HFF-Myc (cell line): ENCODE results near the gene WNT10A.
A peak's percentile ranks its signal among the peaks of the same experiment; 100 is the strongest.

ENCODE experiments used
- DNase-seq: peaks from one replicate; pipeline ENCODE4 v3.0.0-alpha.2; 2011; ENCODE audit warnings: low read depth; ENCODE audit errors: extremely low read depth
- H3K4me3 ChIP-seq: replicated peaks from 2 replicates; pipeline ENCODE4 v1.5.1; 2011; ENCODE audit warnings: low read depth, mild to moderate bottlenecking, control low read depth, low read length
- CTCF ChIP-seq: IDR thresholded peaks from 2 replicates; pipeline ENCODE4 v1.5.1; 2012; ENCODE audit warnings: mild to moderate bottlenecking, low read depth, low read length, control low read depth; ENCODE audit errors: missing control alignments

Gene WNT10A

DNA sequence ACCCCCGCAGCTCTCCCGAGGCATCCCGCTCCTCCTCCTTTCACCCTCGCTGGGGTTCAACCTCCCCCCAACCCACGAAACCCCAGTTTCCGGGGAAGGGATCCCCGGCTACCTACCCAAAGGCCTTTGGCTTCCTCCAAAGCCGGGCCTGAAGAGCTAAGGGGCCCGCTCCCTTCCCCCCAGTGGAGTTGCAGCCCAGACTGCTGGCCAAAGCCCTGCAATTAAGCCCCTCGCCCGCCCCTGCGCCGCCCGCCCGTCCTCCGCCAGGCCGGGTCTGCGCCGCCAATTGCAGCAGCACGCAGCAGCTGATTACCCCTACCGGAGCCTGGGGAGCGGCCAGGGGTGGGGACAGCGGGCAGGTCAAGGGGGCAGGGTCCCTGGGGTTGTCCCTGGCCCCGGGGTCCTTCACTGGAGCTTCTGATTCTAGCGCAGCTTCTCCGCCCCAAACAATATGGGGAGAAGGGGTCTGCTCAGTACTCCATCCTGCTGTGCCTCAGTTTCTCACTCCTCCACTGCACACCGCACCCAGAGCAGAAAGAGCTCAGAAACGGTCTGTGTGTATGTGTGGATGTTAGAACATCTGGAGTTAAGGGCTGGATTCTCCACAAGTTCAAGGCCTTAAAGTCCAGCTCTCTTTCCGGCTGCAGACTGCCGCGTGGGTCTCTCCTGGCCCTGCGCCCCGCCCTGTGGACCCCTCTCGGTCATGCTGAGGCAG, 16.9 kb downstream of the WNT10A start:
- no peak overlapping the region for H3K4me3 ChIP-seq
- TF ChIP-seq CTCF = no peak
- no peak for DNase-seq

GRCh38 chr2:218898109-218898878, 17.6 kb downstream of the WNT10A start:
- DNase-seq = no peak
- no peak overlapping the region for H3K4me3 ChIP-seq

DNA sequence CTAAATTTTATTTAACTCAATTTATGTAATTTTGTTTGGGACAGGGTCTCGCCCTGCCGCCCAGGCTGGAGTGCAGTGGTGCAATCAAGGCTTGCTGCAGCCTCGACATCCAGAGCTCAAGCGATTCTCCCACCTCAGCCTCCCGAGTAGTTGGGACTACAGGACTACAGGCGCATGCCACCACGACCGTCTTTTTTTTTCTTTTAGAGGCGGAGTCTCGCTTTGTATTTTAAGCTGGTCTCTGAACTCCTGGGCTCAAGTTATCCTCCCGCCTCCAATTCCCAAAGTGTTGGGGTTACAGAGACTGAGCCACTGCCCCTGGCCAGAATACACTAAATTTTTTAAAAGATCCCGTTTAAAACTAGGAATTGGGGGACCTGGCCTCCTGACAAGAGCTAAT, 18.5 kb downstream of the WNT10A start:
- DNase-seq = no peak
- no peak for TF ChIP-seq CTCF
- H3K4me3 ChIP-seq = no peak overlapping the region

More at GRCh38 chr2:218898109-218898878, 17.6 kb downstream of the WNT10A start:
- peak; percentile 92 for TF ChIP-seq CTCF

- DNase-seq = no peak
- H3K4me3 ChIP-seq = no peak overlapping the region
- no peak for TF ChIP-seq CTCF
Measured at GRCh38 chr2:218902427-218902826, 21.8 kb downstream of the WNT10A start.

DNA sequence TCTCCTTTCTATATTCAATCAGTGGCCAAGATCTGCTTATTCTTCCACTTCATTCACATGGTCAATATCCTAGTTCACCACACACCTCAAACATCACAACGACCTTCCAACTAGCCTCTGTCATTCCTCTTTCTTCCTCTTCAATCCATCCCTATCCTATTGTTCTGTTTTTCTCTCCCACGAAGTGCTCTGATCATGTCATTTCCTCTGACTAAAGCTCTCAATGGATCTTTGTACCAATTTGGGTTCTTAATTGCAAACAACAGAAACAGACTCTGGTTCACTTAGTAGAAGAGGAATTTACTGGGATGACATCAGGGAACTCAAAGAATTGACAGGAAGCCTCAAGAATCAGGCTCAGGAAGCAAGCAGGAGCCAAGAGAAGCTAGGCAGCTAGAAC, 23.5 kb downstream of the WNT10A start:
- no peak for DNase-seq
- TF ChIP-seq CTCF = no peak
- H3K4me3 ChIP-seq = no peak overlapping the region

- TF ChIP-seq CTCF = no peak
- peak overlapping the region; percentile 47 for H3K4me3 ChIP-seq
- no peak for DNase-seq
Measured at GRCh38 chr2:218908721-218909619, 28.3 kb downstream of the WNT10A start.
